ENCODE measurements around the gene IL2RA. TPM values are rescaled to one million over a fixed set of nuclear protein-coding genes. Genes with fewer than 3 reads are reported as not detected.
"Not testable (repeated sequence)": the region's sequence is repeated elsewhere in the genome, so short reads cannot be mapped to it uniquely, and the experiment has no call there.

Gene IL2RA
- total RNA-seq, 1 donor from 2014 or later = 459 TPM

DNA sequence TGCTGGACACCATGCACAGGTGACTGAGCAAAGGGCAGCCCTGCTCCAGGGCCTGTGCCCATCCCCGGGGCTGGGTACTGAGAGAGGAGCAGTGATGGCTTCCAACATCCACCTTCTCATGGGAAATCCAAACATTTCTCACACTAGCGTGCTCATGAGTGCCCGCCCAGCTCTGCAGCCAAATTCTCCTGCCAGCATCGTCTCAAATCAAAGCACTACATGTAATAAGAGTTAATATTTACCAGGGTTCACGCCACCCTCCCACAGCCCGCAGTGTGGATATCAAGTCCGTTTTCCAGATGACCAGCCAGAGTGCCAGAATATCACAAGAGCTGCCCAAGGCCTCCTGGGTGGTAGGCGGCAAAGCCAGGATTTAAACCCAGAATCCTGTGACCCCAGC, 96.9 kb downstream of the IL2RA start:
- intact Hi-C loops (cut with micrococcal nuclease) = no loop called here

GRCh38 chr10:5964736-5965135, 97.4 kb downstream of the IL2RA start:
- intact Hi-C loops (cut with micrococcal nuclease) = no loop called here

- intact Hi-C loops (cut with micrococcal nuclease) = no loop called here
These were observed 98.6 kb downstream of the IL2RA start for GRCh38 chr10:5963591-5963990.

- intact Hi-C loops (cut with micrococcal nuclease) = no loop called here
These were observed 99.1 kb downstream of the IL2RA start for GRCh38 chr10:5963071-5963470.

- intact Hi-C loops (cut with micrococcal nuclease) = not testable (repeated sequence)
These were observed 99.7 kb downstream of the IL2RA start for GRCh38 chr10:5962358-5962940.

- intact Hi-C loops (cut with micrococcal nuclease) = no loop called here
These were observed 100.6 kb downstream of the IL2RA start for GRCh38 chr10:5961405-5962100.

DNA sequence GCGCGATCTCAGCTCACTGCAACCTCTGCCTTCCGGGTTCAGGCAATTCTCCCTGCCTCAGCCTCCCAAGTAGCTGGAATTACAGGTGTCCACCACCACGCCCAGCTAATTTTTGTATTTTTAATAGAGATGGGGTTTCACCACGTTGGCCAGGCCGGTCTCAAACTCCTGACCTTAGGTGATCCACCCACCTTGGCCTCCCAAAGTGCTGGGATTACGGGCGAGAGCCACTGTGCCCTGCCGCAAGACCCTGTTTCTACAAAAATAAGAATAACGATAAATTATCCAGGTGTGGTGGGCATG, 101.2 kb downstream of the IL2RA start:
- intact Hi-C loops (cut with micrococcal nuclease) = not testable (repeated sequence)

Other genes with a start within 250 kb of the IL2RA start
- gene GDI2, start 248.9 kb downstream of the IL2RA start, total RNA-seq = 231 and 232 TPM in 2 replicates
- 5.2 TPM in 2 replicates for gene ANKRD16, start 172.5 kb downstream of the IL2RA start, total RNA-seq
- gene FBH1, start 172.1 kb downstream of the IL2RA start, total RNA-seq = 67.1 and 68.9 TPM in 2 replicates
- 29.7 and 31.2 TPM in 2 replicates for gene IL15RA, start 84.8 kb downstream of the IL2RA start, total RNA-seq
- 167 and 176 TPM in 2 replicates for gene RBM17, start 26.7 kb upstream of the IL2RA start, total RNA-seq
- gene PFKFB3, start 140.6 kb upstream of the IL2RA start, total RNA-seq = 81.8 and 84.7 TPM in 2 replicates

Data from T-helper 1 cell treated with Interleukin-12 subunit alpha and Interleukin-12 subunit beta and Interleukin-4 antibody, amounts not matched to agents 30 ng/mL and 1 ng/mL, for 36 hours (primary cell).